ENCODE data around the gene MXI1.
A peak's percentile ranks its signal among the peaks of the same experiment; 100 is the strongest.
"Not testable (repeated sequence)": the region's sequence is repeated elsewhere in the genome, so short reads cannot be mapped to it uniquely, and the experiment has no call there.

Gene MXI1

DNA sequence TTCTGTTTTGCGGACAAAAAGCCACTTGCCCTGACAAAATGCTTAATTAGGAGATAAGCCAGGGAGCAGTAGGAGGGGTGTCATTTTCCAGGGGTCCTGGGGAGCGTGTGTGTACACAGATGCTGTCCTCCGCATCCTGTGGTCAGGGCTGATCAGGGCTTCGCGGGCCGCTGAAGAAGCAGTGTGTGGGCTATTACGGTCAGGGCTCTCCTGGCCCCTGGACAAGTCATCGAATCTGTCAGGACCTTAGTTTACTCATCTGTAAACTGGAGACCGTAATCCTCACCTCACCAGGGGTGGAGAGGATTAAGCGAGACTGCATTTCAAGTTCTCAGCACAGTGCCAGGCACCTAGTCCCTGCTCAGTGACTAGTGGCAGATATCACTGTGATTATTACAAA, 26.0 kb upstream of the MXI1 start:
- no peak for DNase-seq

DNA sequence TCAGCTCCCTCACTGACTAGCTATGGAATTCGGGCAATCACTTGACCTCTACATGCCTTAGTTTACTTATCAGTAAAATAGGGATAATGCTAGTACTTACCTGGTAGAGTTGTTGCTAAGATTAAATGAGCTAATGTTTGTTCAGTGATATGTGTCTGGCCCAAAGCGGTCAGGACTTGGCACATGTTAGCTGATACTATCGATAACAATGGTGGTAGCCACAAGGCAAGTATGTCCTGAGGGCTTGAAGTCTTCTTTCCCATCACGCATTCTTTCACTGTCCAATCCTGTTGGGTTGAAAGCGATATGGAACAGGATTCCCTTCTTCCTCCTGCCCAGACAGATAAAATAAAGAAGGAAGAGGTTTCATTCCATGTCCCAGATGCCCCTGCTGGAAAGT, 25.5 kb upstream of the MXI1 start:
- no peak for DNase-seq

DNA sequence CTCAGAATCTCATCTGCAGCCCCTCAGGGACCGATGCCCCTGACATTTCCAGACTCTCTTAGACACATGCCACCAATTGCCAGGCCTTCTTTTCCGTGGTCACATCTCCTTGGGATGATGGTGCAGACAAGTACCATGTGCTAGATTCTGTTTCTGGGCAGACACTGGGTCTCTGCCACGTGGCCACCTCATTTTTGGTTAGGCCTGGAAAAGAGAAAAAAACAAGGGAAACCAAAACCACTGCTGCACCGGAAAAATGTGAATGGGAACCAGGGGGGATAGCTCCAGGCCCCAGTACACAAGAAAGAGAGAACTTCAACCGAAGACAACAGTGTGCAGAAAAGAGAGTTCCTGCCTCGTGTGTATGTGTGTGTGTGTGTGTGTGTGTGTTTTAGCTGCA, 23.0 kb upstream of the MXI1 start:
- DNase-seq: no peak

DNA sequence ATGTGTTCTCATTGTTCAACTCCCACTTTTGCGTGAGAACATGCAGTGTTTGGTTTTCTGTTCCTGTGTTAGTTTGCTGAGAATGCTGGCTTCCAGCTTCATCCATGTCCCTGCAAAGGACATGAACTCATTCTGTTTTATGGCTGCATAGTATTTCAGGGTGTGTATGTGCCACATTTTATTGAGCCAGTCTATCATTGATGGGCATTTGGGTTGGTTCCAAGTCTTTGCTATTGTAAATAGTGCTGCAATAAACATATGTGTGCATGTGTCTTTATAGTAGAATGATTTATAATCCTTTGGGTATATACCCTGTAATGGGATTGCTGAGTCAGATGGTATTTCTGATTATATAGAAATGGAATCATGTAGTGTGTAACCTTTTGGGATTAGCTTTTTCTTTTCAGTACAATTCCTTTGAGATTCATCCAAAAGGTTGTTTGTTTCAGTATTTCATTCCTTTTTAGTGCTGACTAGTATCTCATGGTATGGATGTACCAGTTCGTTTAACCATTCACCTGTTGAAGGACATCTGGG, 21.7 kb upstream of the MXI1 start:
- DNase-seq: not testable (repeated sequence)

DNA sequence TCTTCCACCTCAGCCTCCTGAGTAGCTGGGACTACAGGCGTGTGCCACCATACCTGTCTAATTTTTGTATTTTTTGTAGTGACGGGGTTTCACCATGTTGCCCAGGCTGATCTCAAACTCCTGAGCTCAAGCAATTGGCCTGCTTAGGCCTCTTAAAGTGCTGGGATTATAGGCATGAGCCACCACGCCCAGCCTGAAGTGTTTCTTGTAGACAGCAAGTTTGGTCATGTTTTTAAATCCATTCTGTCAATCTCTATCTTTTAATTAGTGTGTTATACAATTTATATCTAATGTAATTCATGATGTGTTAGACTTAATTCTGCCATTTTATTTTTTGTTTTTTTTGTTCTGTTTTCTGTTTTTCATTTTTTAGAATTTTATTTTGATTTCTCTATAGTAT, 17.2 kb upstream of the MXI1 start:
- DNase-seq: no peak

DNA sequence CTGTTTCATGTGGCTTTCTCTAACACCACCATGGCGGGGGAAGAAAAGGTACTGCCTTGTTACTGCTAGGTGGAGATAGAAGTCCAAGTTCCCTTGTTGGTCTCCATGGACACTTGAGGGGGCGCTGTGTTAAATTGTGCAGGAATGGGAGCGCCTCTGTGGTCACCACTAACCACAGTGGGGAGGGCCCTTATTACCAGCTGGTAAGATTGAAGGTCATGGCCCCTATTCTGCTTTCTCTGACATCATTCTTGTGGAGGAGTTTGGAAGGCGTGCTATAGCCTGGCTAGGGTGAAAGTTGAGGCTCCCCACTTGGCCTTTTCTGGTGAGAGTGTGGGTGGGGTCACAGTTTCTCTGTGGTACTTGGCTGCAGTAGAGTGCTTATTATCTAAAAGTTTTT, 14.9 kb upstream of the MXI1 start:
- no peak for DNase-seq

DNA sequence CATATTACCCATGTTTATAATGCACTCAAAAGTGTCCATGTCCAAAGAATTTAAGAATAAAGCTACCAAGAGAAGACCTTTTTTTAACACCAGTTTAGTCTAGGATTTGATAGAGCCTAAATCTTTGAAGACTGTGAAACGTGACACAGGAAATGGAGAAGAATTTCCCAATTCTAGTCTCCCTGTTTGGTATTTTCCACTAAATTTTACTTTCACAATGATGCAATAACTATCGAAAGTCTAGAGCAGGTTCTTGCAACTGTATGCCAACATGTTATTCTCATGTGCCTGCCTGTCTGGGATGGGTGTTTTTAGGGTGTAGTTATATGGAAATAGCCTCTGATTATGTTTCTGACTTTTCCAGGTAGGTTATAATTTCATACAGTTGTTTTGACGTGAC, 6.9 kb upstream of the MXI1 start:
- no peak for DNase-seq

DNA sequence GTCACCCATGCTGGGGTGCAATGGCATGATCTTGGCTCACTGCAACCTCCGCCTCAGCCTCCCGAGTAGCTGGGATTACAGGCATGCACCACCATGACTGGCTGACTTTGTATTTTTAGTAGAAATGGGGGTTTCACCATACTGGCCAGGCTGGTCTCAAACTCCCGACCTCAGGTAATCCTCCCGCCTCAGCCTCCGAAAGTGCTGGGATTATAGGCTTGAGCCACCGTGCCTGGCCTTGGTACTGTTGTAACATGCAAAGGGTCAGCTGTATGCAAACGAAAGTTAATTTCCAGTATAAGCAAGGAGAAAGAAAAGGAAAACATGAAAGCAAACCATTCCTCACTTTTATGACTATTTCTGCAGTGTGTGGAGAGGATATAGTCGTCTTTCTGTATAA, 6.4 kb upstream of the MXI1 start:
- DNase-seq: not testable (repeated sequence)

DNA sequence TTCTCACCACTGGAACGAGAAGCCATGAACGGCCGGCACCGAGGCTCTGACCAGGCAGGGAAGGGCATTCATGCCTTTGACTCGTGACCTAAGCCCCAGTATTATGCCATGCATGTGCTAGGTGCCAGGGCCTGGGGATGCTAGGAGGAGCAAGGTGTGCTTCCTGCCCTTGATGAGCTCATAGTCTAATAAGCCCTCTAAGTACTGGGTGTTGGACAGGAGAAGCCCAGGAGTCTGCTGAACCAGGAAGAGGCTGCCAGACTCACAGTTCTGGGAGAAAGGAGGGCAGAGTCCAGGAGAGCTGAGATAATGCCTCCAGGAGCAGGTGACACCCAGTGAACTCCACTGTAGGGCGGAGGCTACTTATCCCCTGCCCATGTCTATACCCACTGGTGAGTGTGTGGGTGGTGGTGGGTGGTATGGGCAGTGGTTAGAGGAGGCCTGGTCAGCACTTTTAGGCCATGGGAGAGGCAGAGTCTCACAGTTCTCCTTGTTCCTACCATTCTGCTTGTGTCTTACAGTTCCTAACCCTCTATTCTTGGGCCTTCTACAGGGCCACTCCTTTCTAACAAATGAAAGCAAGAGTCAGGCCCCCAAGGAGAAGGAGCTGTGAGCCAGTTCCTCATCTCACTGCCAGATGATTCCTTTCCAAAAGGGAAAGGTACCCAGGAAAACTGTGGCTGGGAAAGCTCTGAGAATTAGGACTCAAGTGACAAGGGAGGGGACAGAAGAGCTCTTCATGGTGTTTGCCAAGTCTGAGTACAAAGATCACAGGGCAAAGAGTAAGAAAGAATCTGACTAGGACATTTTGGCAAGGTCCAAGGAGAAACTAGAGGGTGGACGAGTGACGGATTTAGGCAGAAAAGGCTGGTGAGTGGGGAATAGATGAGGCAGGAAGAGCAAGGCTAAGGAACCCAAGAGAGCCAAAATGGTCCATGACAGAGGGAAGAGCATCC, 3.6 kb upstream of the MXI1 start:
- DNase-seq: no peak

DNA sequence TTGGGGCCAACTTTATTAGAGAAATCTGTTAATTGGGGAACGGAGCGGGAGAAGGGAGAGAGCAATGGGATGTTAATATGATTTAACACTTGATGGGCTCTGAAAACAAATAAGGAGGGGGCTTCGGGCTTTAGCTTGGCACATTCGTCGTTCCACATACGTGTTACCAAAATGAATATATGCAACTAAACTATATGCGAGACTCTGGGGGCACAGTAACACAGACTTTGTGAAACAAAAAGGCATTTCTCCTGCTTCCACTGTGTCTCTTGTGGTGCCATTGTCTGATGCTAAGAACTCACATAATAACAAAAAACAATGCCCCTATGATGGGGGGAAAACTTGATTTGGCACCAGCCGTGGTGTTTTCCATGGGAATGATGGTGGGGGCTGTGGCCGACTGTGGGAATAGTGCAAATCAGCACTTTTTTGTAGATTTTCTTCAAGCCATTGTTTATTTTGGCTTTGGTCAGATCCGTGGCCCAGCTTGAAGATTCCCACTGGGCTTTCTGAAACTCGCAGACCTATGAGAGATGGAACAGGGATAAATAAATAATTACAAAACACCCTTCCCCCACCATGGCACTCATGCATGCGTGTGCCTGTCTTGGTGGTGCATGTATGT, 2.2 kb upstream of the MXI1 start:
- no peak for DNase-seq

DNA sequence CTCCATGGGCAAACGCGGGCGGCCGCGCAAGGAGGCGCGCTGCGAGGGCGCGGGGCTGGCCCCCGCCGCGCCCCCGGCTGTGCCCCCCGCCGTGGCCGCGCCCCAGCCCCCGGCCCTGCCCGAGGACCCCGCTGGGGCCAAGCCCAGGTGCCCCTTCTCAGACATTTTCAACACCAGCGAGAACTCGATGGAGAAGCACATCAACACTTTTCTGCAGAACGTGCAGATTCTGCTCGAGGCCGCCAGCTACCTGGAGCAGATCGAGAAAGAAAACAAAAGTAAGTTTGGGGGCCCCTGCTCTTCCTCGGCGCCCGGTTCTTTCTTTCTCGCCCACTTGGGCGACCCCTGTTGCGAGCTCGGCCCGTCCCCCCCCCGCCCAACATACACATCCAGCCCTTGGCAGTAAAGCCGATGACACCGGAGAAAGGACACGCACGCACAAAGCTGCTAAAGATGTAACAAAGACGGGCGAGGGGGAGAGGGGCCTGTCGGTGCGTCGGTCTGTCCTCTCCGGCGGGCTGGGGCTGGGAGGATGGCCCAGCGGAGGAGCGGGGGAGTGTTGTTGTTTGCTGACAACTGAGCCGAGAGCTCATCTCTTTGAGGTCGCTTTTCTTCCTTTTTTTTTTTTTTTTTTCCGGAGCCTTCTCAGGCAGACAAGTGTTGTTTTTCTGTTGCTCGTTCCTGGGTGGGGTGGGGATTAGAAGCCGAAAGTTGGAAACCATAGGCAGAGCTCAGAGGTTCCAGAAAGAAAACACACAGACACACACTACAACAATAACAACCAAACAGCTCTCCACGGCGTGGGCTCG, 604 bp downstream of the MXI1 start:
- peak in 26 of 56 donors; percentile 19 to 74 (median 48) for DNase-seq

DNA sequence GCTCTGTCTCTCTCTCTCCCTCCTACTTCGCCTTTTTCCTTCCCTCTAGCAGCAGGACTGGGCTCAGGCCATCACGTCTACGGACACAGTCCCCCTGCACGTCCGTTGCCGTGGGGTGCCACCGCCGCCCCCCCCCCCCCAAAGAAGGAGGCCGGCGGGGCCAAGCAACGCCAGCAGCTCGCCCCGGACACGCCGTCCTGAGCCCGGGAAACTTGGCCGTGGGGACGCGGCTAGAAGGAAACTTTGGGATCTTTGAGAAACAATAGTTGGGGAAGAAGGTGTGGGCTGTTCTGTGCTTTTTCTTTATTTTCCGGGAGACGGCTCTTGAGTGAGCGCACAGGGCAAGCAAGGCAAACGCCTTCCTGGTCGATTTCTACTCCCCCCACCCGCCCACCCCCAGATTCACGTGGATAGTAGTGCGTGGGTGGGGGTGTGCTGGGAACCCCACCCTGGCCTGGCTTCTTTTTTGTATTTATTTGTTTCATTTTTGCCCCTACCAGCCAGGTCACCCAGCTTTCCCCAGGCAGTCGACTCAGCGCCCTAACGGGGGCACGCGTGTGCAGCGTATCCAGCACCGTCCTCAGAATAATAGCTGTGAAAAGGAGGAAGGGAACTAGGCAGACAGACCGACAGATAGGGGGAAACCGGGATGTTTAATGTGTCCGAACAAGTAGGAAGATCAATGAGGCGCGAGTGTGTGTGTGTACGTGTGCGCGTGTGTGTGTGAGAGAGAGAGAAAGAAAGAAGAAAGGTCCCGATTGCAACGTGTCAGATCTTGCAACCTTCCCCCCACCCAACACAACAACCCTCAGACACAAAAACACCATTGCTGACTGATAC, 1.4 kb downstream of the MXI1 start:
- DNase-seq: peak in 45 of 56 donors; percentile 26 to 82 (median 61)

DNA sequence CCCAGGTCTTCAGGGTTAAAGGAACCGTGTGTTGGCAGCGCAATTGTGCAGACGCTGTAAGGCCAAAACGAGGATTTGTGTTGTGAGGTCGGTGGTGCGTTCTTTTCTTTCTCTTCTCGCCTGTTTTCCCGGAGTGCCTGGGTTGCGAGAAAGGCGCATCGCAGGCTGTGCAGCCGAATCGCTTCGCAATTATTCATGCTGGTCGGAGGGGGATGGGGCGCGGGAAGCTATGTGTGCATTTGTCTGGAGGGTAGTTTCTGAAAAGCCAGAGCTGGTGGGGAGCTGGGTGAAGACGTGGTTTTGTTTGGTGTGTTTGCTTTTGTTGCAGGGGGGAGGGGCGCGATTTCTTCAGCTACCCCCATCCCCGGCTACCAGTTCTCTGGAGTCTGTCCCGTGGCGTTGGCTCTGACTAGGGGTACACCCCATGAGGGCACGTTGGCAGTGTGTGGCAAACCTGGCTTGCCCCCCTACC, 2.1 kb downstream of the MXI1 start:
- peak in 50 of 56 donors; percentile 29 to 84 (median 68) for DNase-seq

DNA sequence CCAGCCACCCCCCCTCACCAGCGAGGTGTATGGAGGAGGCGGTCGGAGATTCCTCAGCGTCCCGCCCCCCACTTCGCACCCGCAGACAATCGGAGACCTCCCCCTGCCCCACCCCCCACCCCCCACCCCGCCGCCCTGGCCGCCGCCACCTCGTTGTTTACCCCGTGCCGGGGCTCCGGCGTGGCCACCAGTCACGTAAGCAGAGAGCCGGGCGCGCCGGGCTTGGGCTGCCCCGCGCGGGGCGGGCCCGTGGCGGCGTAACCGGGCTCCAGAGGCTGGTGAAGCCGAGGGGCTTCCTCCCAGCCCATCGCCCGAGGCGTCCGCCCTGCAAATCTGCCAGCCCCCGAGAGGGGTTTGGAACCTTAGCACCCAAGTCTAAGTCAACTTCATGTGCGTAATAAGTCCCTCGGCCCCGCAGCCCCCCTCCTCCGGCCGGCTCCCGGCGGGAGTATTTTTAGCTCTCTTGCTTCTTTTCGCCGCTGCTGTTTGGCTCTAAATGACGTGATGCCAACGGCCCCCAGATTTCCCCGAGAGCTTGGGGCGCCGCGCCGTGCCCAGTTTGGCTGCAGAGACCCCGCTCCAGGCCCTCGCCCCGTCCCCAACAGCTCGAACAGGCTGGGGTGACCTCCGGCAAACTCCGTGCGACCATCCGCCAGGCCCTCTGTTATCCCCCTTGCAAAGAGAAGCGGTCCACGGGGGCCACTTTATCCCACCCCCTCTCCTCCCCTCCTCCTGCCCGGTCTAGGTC, 2.7 kb downstream of the MXI1 start:
- peak in 36 of 56 donors; percentile 47 to 84 (median 69) for DNase-seq

DNA sequence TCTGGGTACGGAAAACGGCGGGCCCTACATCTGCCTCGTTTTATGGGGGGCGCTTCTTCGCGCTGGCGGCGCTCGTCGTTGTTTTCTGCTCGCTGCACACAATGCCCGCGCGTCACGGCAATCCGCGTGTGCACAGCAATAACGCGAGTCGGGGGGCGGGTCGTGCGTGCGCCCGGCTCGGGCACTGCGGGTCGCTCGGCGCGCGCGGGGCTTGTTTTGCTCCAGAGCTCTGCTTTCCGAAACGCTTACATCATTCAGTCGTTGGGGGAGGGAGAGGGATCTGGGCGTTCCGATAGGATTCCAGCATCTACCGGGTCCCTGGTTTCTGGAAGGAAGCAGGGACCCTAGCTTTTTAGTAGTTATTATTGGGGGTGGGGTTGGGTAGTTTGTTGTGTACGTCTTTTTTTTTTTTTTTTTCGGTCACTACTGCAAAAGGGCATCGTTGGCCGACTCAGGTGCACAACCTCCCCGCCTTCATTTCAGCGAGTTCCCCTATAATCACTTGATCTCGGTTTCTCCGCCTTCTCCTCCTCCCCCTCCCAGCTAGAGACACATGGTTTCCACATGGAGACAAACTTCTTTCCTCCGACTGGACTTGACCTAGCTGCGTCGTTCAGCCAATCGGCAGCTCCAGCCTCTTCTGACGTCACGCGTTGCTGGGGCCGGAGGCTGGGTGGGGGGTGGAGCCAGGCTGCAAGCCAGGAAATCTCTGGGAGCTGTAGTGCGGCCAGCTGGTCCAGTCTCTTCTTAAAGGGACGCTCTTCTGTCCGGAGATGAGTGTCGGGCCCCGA, 3.5 kb downstream of the MXI1 start:
- peak; percentile 70 to 99 (median 97) for DNase-seq

DNA sequence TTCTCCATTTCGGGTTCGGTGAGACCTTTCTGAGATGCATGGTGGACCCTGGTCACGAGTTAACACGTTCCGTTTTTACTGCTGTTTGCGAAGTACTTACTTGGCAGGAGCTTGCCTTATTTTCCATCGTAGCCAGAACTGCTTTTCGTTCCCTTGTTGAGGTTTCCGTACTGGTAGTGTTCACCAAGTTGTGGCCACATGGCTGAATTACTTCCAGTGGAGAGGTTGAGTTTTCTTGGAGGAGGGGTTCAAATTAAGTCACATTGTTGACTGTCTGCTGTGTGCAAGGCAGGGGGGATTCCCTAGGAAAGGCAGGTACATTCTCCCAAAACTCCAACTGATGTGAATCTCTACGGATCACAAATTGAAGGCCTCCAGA, 4.0 kb downstream of the MXI1 start:
- no peak for DNase-seq

DNA sequence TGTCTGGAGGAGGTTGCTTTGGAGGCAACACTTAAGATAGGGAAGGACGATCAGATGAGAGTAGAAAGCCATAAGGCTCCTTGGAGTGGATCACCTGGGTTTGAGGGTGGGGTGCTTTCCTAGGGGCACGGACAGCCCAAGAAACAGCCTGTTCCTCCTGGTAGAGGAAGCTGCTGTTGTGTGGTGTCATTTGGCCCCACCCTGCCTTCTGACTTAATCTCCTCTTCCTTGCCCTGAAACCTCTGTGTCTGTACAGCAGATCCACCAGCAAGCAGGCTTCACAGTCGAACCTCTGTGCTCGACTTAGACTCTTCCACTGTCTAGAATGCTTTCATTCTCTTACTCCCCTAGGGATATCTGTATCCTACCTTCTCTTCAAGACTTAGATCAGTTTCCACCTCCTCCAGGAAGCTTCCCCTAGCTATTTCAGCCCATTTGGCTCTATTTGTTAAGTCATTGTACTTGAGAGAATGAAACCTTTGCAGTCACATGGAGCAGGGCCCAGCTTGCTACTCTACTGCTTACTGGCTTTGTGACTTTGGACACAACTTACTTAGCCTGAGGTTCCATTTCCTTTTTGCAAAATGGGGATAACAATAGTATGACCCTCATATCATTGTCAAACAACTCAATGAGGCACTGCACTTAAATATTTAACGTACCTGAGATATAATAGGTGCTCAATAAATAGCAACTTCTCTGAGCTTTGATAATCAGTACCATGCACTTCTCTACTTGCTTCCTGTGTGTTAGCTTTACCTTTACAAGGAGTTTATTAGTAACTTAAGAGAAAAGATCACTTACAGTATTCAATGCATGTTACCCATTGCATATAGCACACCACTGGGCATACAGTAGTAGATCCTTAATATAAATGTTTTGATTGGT, 5.0 kb downstream of the MXI1 start:
- peak in 1 of 56 donors; percentile 36 for DNase-seq

DNA sequence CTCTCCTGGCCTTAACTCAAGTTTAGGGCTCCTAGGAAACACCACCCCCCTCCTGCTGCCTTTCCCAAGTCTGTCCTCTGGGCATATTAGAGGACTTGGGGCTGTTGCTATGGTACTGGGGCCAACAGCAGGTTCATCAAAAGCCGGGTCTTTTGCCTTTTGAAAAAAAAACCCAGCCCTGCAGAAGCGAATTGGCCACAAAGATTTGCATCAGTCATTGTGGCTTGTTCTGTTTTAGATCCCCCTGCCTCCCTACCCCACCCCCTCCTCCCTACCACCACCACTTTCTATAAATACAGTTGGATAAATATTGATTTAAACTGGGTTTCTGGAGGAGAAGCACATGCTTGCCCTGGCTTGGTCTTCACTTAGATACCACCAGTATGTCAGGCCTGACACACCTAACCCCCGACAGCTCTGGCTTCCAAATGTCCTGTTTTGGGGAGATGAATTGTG, 7.0 kb downstream of the MXI1 start:
- DNase-seq: peak in 16 of 56 donors; percentile 12 to 57 (median 32)

Measured in nucleus accumbens (tissue), 56 donors.